Activated naive CD8-positive, alpha-beta T cell treated with anti-CD3 and anti-CD28 coated beads for 36 hours (primary cell): ENCODE data around the gene RHBDD3. TPM values are rescaled to one million over a fixed set of nuclear protein-coding genes. Genes with fewer than 3 reads are reported as not detected.

ENCODE experiments used
- DNase-seq: peaks from one replicate; pipeline ENCODE4 v3.0.0; 2021
- H3K27ac Mint-ChIP-seq: one replicate; pipeline ENCODE4 v1.8.0; 2022; ENCODE audit warnings: mild to moderate bottlenecking, moderate library complexity, mixed read lengths
- H3K27me3 Mint-ChIP-seq: one replicate; pipeline ENCODE4 v1.8.0; 2022; ENCODE audit warnings: mild to moderate bottlenecking, mixed read lengths
- H3K36me3 Mint-ChIP-seq: one replicate; pipeline ENCODE4 v1.8.0; 2021; ENCODE audit warnings: mild to moderate bottlenecking, mixed read lengths
- H3K4me1 Mint-ChIP-seq: one replicate; pipeline ENCODE4 v1.8.0; 2021; ENCODE audit warnings: mixed read lengths
- H3K4me3 Mint-ChIP-seq: one replicate; pipeline ENCODE4 v1.8.0; 2022; ENCODE audit warnings: mild to moderate bottlenecking, moderate library complexity, mixed read lengths
- H3K9me3 Mint-ChIP-seq: one replicate; pipeline ENCODE4 v1.8.0; 2022; ENCODE audit warnings: mixed read lengths
- total RNA-seq, 2 experiments: library from RNA; stranded (reverse); gene quantifications; one replicate each; pipeline ENCODE4 v1.2.3, GENCODE V29; 2021

The RHBDD3 gene
- total RNA-seq, 2 experiments from 2014 or later: 32.4 to 33.1 TPM

DNA sequence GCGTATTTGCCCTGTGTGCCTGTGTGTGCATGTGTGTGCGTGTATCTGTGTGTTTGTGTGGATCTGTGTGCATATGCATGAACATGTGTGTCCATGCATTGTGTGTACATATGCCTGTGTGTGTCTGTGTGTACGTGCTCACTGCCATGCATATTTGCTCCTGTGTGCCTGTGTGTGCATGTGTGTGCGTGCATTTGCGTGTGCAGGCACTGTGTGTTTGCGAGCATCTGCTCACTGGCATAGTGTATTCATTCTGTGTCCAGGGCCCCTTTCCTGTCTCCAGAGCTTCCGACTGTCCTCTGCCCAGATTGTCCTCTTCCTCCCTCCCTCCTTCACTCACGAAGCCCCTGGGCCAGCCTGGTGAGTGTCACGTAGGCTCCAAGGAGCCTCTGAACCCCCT, 56.3 kb downstream of the RHBDD3 start:
- H3K27ac Mint-ChIP-seq: no peak overlapping the region
- H3K27me3 Mint-ChIP-seq: peaks cover 27% of the 10 kb centered on the region
- no peak overlapping the region for H3K4me3 Mint-ChIP-seq
- no peaks in the 10 kb centered on the region for H3K9me3 Mint-ChIP-seq
- no peaks in the 10 kb centered on the region for H3K4me1 Mint-ChIP-seq
- no peaks in the 10 kb centered on the region for H3K36me3 Mint-ChIP-seq
- no peak for DNase-seq

DNA sequence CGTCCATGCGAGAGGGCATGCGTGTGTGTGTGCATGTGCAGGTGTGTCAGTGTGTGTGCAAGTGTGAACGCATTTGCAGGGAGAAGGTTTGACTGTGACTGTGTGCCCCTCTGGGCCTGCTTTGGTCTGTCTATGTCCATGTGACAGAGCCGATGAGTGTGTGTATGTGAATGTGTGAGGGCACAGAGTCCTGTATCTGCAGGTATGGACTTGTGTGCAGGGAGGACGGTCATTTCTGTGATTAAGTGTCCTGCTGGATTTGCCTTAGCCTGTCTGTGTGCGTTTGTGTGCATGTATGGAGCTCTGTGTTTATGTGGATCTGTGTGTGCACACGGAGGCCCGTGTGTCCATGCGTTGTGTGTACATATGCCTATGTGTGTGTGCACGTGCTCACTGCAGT, 56.7 kb downstream of the RHBDD3 start:
- Mint-ChIP-seq H3K9me3 (no peaks in the 10 kb centered on the region), H3K4me1 (no peaks in the 10 kb centered on the region), H3K27me3 (peaks cover 30% of the 10 kb centered on the region), H3K36me3 (no peaks in the 10 kb centered on the region), H3K4me3 (no peak overlapping the region), H3K27ac (no peak overlapping the region)
- no peak for DNase-seq

Other genes with a start within 250 kb of the RHBDD3 start
- gene C22orf31, start 206.2 kb downstream of the RHBDD3 start, total RNA-seq: not detected
- under 1 TPM; 0.28 to 0.29 TPM for gene KREMEN1, start 194.9 kb downstream of the RHBDD3 start, total RNA-seq
- not detected for gene EMID1, start 62.1 kb downstream of the RHBDD3 start, total RNA-seq
- 100 to 1,000 TPM; 369 to 377 TPM for gene EWSR1, start 287 bp upstream of the RHBDD3 start, total RNA-seq
- gene GAS2L1, start 38.7 kb upstream of the RHBDD3 start, total RNA-seq: 1 to 10 TPM; 1.1 to 1.4 TPM
- gene RASL10A, start 47.7 kb upstream of the RHBDD3 start, total RNA-seq: under 1 TPM in 1 of 2 experiments, not detected in 1; 0.58 TPM
- gene AP1B1, start 120.6 kb upstream of the RHBDD3 start, total RNA-seq: 10 to 100 TPM; 66.5 to 72.0 TPM
- not detected for gene RFPL1, start 170.6 kb upstream of the RHBDD3 start, total RNA-seq
- 1 to 10 TPM; 8.1 to 8.7 TPM for gene NEFH, start 212.2 kb upstream of the RHBDD3 start, total RNA-seq